GM12878 (cell line): ENCODE measurements around the gene ZBED4. TPM values are rescaled to one million over a fixed set of nuclear protein-coding genes. Genes with fewer than 3 reads are reported as not detected.

ENCODE experiments used
- ATAC-seq: fragments of 200-7000 bp; cut with Tn5 transposase; 3 replicates; pipeline ENCODE4 v1.9.1; 2020; ENCODE audit warnings: mild to moderate bottlenecking, moderate library complexity
- BruUV-seq: library from RNA; stranded (reverse); fragments of 400-500 nt; replicated peaks from 2 replicates; lab custom pipeline; 2021; lab: Mats Ljungman, UMichigan
- CTCF ChIA-PET: fragments of 300-600 bp; sonication (Branson Sonifier 250); formaldehyde crosslinking; extraction: SDS; loops from one replicate; lab custom pipeline; 2021; ENCODE audit warnings: inconsistent platforms; lab: Yijun Ruan, JAX
- POLR2A ChIA-PET: fragments of 350-600 bp; formaldehyde crosslinking; extraction: SDS; loops from one replicate; lab custom pipeline; 2021; ENCODE audit warnings: inconsistent platforms; lab: Charles Lee
- RAD21 ChIA-PET: fragments of 300-600 bp; sonication (Branson Sonifier 250); formaldehyde crosslinking; loops from one replicate; lab custom pipeline; 2023; ENCODE audit warnings: antibody characterized with exemption; ENCODE audit not compliant: unreplicated experiment; lab: Charles Lee
- SMC1A ChIA-PET: fragments of 300-600 bp; sonication (Branson Sonifier 250); formaldehyde crosslinking; loops from one replicate; lab custom pipeline; 2023; ENCODE audit not compliant: unreplicated experiment, uncharacterized antibody; lab: Charles Lee
- DNase-seq: peaks from one replicate; pipeline ENCODE4 v3.0.0-alpha.2; 2011; ENCODE audit warnings: low read depth, low spot score
- FAIRE-seq: peaks from 3 replicates; lab custom pipeline; 2011; peaks lifted over from hg19 to GRCh38; lab: Jason Lieb, UNC
- H2AFZ ChIP-seq: 2 replicates; pipeline ENCODE4 v1.6.0; 2011; ENCODE audit warnings: low read depth, low read length, control low read depth; ENCODE audit not compliant: control insufficient read depth
- H3K27ac ChIP-seq: 2 replicates; pipeline ENCODE4 v1.5.1; 2011; ENCODE audit warnings: control low read depth; ENCODE audit not compliant: control insufficient read depth, insufficient read depth
- H3K27me3 ChIP-seq, 2 experiments: replicated peaks in 1 of 2; 2 replicates each; pipeline versions ENCODE4 v1.6.0 to v1.6.1; 2011; ENCODE audit warnings: low read length in 1 of 2; ENCODE audit not compliant: control insufficient read depth in 2 of 2, insufficient read depth in 2 of 2
- H3K36me3 ChIP-seq, 2 experiments: 2 replicates each; pipeline ENCODE4 v1.5.1; 2011; ENCODE audit warnings: low read length in 1 of 2; ENCODE audit not compliant: control insufficient read depth in 2 of 2, insufficient read depth in 2 of 2
- H3K4me1 ChIP-seq: 2 replicates; pipeline ENCODE4 v1.6.1; 2011; ENCODE audit warnings: mild to moderate bottlenecking, low read length, moderate library complexity, mixed read lengths; ENCODE audit not compliant: control insufficient read depth, insufficient read depth
- H3K4me2 ChIP-seq: 2 replicates; pipeline ENCODE4 v1.6.0; 2011; ENCODE audit warnings: control low read depth; ENCODE audit not compliant: control insufficient read depth, insufficient read depth
- H3K4me3 ChIP-seq: fragments of 200-600 bp; sonication (generic); 2 replicates; pipeline ENCODE4 v1.5.1; 2016
- H3K79me2 ChIP-seq: 2 replicates; pipeline ENCODE4 v1.6.0; 2011; ENCODE audit warnings: low read length; ENCODE audit not compliant: control insufficient read depth, insufficient read depth
- H3K9ac ChIP-seq: 2 replicates; pipeline ENCODE4 v1.8.0; 2011; ENCODE audit warnings: low read length, control low read depth, mixed read lengths; ENCODE audit not compliant: control insufficient read depth, insufficient read depth
- H3K9me3 ChIP-seq: replicated peaks from 3 replicates; pipeline ENCODE4 v1.5.1; 2011; ENCODE audit warnings: mild to moderate bottlenecking, low read length; ENCODE audit not compliant: control insufficient read depth, insufficient read depth
- H4K20me1 ChIP-seq: 2 replicates; pipeline ENCODE4 v1.6.0; 2011; ENCODE audit not compliant: control insufficient read depth, insufficient read depth
- CHD4 ChIP-seq: fragments of 200-600 bp; sonication (generic); IDR thresholded peaks from 2 replicates; pipeline ENCODE4 v1.6.1; 2016; ENCODE audit warnings: mild to moderate bottlenecking
- PAX5 ChIP-seq: IDR thresholded peaks from 2 replicates; pipeline ENCODE4 v1.6.1; 2011; ENCODE audit warnings: low read depth, low read length, borderline replicate concordance
- WGBS: methylation state at CpG from one replicate; pipeline ENCODE4 v1.1.6; 2016; ENCODE audit warnings: low lambda C conversion rate; ENCODE audit not compliant: insufficient replicate concordance, insufficient coverage; ENCODE audit errors: missing lambda C conversion rate; 5-methylcytosine and 5-hydroxymethylcytosine counted together
- in situ Hi-C: fragments of 300-500 bp; cut with MboI; formaldehyde crosslinking; loops from 9 replicates; pipeline ENCODE4 v1.14.3; 2018; ENCODE audit warnings: mixed read lengths
- intact Hi-C: fragments of 100-400 bp; cut with micrococcal nuclease; formaldehyde crosslinking; loops from one replicate; pipeline ENCODE4 v1.14.2; 2022; ENCODE audit not compliant: unreplicated experiment
- polyA plus RNA-seq, 11 experiments: library from polyadenylated mRNA; depleted of rRNA in 4 of 11; unstranded in 6 of 11; stranded (reverse) in 5 of 11; fragments of >200 nt; fragmentation: Nextera tagmentation in 4 of 11; fragmentation: Illumina TruSeq in 1 of 11; extraction: Ambion mirVana in 4 of 11; extraction: Trizol in 1 of 11; gene quantifications; 1 replicate in 1 of 11; 2 replicates in 10 of 11; pipeline versions ENCODE4 v1.2.1 to v1.2.3, GENCODE V29; 2011 to 2016; ENCODE audit warnings: inconsistent platforms in 2 of 11, missing spikeins in 2 of 11, low read depth in 1 of 11
- total RNA-seq, 4 experiments: library from RNA; depleted of rRNA in 3 of 4; stranded (reverse); fragments of >200 nt in 3 of 4; fragmentation: Illumina TruSeq in 1 of 4; extraction: Trizol in 1 of 4; gene quantifications; 2 replicates each; pipeline versions ENCODE4 v1.2.1 to v1.2.3, GENCODE V29; 2013 to 2021
- TF ChIP-seq, protein P1 (sequence below): IDR thresholded peaks from 2 replicates; pipeline ENCODE4 v1.6.1; 2012; ENCODE audit warnings: low read length, inconsistent platforms

The ZBED4 gene
- total and polyA plus RNA-seq, 10 of the 15 experiments (the other 5 are each of a cell fraction or from before 2014, with no cell fraction given), result 2.3 to 21.6 (median 12.8) TPM

DNA sequence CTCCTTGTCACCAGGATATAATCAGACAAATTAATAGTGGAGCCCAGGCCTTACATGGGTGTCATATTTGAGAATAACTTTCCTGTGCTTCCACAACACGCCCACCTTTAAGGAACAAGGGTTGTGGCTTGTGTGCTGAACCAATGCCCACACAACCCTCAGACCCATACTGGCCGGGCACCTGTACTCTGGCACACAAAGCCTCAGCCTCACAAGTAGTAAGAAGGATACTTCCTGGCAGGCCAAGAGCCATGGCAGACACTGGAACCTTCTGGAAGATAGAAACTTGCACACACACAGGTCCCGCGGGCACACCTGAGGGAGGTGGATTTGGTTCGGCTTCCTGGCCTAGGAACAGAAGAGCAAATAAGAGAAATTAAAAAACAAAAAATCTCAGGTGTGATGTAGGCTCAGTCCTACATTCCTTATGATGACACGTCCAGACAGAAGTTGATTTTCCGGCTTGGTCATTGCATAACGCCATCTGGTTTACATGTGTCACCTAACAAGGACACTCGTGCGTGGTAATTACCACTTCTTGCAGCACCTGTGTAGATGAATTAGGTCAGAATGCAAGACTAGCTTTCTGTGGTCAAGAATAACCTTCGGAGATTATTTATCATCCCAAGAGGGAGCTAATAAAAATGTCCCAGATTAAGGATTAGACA, 20.2 kb upstream of the ZBED4 start:
- Histone ChIP-seq H3K9me3 (peaks cover 3% of the 10 kb centered on the region), H3K4me1 (peaks cover 17% of the 10 kb centered on the region), H3K4me3 (no peak overlapping the region), H4K20me1 (no peaks in the 10 kb centered on the region), H2AFZ (no peak overlapping the region), H3K27me3 (no peaks in the 10 kb centered on the region), H3K9ac (no peak overlapping the region), H3K4me2 (no peak overlapping the region), H3K79me2 (no peaks in the 10 kb centered on the region), H3K27ac (no peak overlapping the region), H3K36me3 (no peaks in the 10 kb centered on the region)
- FAIRE-seq (no peak), ATAC-seq (no peak), DNase-seq (no peak)
- CTCF ChIA-PET, result no interaction called here
- in situ Hi-C loops, result no loop called here
- TF ChIP-seq CHD4 (no peak), PAX5 (no peak)
- TF ChIP-seq, protein P1, sequence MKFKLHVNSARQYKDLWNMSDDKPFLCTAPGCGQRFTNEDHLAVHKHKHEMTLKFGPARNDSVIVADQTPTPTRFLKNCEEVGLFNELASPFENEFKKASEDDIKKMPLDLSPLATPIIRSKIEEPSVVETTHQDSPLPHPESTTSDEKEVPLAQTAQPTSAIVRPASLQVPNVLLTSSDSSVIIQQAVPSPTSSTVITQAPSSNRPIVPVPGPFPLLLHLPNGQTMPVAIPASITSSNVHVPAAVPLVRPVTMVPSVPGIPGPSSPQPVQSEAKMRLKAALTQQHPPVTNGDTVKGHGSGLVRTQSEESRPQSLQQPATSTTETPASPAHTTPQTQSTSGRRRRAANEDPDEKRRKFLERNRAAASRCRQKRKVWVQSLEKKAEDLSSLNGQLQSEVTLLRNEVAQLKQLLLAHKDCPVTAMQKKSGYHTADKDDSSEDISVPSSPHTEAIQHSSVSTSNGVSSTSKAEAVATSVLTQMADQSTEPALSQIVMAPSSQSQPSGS, result no peak
- BruUV-seq, result no TSS peak
- POLR2A ChIA-PET, result no interaction called here
- RAD21 ChIA-PET, result no interaction called here
- SMC1A ChIA-PET, result no interaction called here
- WGBS, result 68% methylated on average over 11 of the region's 11 CpGs
- intact Hi-C loops, result no loop called here
